ENCODE data around the gene ABLIM1.

Gene ABLIM1

DNA sequence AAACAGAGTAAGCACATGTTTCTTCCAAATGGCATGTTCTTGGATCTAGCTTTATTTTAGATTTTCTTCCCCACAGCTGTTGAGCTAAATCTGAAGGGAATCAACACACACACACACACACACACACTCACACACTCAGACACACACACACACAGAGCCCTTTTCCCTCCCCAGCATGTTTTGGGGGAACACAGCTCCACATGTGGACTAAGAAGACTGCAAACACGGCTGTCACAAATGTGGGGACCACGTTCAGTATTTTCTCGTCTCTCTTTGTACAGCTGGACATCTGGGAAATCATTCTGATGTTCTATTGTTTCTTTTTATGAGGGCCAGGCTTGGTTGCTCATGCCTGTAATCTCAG is 116.3 kb downstream of the ABLIM1 start:
- TF ChIP-seq, protein P1, sequence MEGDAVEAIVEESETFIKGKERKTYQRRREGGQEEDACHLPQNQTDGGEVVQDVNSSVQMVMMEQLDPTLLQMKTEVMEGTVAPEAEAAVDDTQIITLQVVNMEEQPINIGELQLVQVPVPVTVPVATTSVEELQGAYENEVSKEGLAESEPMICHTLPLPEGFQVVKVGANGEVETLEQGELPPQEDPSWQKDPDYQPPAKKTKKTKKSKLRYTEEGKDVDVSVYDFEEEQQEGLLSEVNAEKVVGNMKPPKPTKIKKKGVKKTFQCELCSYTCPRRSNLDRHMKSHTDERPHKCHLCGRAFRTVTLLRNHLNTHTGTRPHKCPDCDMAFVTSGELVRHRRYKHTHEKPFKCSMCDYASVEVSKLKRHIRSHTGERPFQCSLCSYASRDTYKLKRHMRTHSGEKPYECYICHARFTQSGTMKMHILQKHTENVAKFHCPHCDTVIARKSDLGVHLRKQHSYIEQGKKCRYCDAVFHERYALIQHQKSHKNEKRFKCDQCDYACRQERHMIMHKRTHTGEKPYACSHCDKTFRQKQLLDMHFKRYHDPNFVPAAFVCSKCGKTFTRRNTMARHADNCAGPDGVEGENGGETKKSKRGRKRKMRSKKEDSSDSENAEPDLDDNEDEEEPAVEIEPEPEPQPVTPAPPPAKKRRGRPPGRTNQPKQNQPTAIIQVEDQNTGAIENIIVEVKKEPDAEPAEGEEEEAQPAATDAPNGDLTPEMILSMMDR (IDR thresholded peaks at IDR 0.05; ENCODE audit: borderline replicate concordance, insufficient read depth, low read depth, low read length) = no peak
- no peak overlapping the region for H3K4me3 ChIP-seq (ENCODE audit: low read depth, low read length)

DNA sequence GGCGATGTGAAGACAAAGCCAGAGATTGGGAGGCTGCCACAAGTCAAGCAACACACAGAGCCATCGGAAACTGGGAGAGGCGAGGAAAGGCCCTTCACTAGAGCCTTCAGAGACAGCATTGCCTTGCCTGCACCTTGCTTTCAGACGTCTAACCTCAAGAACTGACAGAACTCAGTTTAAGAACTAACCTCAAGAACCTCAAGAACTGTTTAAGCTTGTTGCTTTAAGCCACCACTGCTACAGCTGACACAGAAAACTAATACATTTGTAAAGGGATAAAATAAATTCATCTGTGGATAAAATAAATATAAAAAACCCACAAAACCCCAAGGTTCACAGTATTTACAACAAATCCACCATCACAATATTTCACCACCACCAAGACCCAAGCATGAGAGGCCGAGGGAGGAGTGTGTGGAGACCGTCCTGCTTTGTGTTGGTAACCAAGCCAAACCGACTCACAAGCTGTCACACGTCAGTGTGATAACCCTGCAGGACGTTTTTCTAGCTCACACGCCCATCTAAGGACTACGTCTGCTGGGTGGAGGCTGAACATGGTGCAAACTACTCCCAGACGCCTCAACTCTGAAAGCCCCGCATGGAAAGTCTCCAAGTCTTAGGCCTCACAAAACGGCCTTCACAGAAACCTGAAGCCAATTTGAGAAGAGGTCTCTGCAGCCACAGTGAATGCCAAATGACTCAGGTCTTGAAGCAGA is 116.8 kb downstream of the ABLIM1 start:
- no peak overlapping the region for H3K4me3 ChIP-seq (ENCODE audit: low read depth, low read length)
- TF ChIP-seq, protein P1 (IDR thresholded peaks at IDR 0.05; ENCODE audit: borderline replicate concordance, insufficient read depth, low read depth, low read length) = no peak

DNA sequence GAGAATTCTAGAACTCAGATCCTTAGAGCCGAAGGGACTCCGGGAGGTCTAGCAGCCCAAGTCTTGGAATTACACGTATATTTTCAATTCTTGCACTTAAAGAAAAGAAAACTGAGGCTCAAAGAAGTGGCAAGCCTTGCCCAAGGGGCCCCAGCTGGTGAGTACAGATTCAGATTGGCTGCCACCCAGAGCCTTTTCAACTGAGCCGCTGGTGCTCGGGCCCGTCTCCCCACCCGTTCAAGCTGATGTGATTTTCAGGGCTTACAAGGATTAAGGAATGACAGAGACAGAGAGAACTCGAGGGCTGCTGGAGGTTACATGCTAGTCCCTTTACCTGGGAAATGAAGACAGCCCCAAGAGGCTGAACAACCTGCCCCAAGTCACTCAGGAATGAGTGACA is 117.8 kb downstream of the ABLIM1 start:
- no peak overlapping the region for H3K4me3 ChIP-seq (ENCODE audit: low read depth, low read length)
- TF ChIP-seq, protein P1 (IDR thresholded peaks at IDR 0.05; ENCODE audit: borderline replicate concordance, insufficient read depth, low read depth, low read length) = no peak

DNA sequence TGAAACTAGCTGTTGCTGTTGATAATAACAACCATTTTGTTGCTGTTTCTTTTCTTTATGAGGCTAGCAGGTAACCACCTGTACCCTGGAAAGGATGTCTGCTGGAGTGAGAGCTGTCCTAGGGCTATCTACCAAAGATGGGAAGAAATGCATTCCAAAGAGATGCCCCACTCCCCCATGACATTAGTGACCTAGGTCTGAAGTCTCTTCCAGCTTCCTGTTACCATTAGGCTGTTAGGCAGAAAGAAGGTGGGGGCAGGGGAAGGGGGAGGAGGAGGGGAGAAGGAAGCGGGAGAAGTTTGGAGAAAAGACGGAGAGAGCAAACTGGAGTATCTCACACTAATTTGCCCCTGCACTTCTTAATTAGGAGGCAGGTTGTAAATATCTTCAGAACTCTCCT is 118.5 kb downstream of the ABLIM1 start:
- no peak overlapping the region for H3K4me3 ChIP-seq (ENCODE audit: low read depth, low read length)
- TF ChIP-seq, protein P1 (IDR thresholded peaks at IDR 0.05; ENCODE audit: borderline replicate concordance, insufficient read depth, low read depth, low read length) = no peak

DNA sequence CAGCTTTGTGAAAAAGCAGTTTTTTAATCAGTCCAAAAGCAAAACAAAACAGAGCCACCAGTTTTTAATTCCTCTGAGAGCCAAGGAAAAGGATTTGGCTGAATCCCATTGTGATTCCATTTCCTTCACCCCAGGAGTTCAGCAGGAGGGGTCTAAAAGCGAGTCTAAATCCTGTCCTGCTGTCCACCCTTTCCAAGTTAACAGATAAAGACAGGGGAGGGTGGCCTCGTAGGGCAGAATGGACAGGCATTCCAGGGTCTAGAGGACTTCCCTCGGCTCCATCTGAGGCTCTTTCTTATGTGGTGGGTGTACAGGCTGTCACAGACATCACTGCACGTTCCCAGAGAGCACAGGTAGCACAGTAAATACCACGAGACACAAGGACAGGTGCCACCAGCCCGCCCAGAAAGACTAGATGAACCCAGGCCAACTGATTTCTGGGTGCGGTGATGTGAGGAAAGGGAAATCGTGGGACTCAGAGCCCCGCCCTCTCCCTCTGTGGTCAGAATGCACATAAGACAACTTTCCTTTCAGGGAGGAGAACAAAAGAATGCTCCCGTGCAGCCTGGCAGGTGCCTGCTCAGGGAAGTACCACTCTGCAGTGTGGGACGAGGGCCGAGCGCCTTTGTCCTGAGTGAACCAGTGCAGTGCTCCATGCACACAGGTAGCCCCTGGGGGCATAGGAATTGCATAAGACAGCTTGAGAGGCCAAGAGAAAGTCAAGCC is 119.7 kb downstream of the ABLIM1 start:
- TF ChIP-seq, protein P1 (IDR thresholded peaks at IDR 0.05; ENCODE audit: borderline replicate concordance, insufficient read depth, low read depth, low read length) = no peak
- no peak overlapping the region for H3K4me3 ChIP-seq (ENCODE audit: low read depth, low read length)

DNA sequence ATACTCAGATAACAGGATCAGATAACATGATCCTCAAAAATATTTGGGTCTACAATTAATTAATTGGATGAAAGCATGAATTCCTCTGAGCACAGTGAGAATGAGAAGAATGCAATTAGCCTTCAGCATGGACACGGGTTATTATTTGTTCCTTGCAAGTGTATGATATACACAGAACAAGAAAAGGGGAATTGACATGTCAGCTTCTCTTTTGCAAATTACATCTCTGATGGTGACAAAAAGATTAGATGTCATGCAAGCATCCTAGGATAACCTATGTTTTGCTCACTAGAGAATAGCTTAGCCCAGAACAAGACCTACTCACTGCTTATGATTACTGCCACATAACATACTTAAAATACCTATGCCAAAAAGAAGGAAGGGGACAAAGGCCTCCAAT is 120.3 kb downstream of the ABLIM1 start:
- TF ChIP-seq, protein P1 (IDR thresholded peaks at IDR 0.05; ENCODE audit: borderline replicate concordance, insufficient read depth, low read depth, low read length) = no peak
- H3K4me3 ChIP-seq (ENCODE audit: low read depth, low read length) = no peak overlapping the region

DNA sequence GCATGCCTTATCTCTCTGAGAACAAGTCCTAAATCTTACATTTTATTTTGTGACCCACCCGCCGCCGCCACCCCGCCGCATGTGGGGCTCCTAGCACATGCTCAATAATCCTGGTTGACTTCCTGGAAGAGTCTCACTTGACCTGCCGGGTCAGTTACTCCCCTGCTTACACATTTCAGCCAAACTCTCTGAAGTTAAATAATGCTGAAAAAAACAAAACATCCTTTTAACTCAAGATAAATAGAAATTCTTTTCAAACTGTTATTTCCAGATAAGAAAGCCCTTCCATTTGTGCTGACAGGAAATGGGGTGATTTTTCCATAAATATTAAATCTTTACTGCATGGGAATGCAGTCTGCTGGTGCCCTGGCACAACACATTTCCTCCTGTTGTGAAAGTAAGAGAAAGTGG is 123.5 kb downstream of the ABLIM1 start:
- H3K4me3 ChIP-seq (ENCODE audit: low read depth, low read length) = no peak overlapping the region
- TF ChIP-seq, protein P1 (IDR thresholded peaks at IDR 0.05; ENCODE audit: borderline replicate concordance, insufficient read depth, low read depth, low read length) = no peak

Measured in GM12875 (cell line).